H9 (cell line): ENCODE measurements around the gene DUT. TPM values are rescaled to one million over a fixed set of nuclear protein-coding genes. Genes with fewer than 3 reads are reported as not detected.

Experiments
- DNase-seq: peaks from one replicate; pipeline ENCODE4 v3.0.0-alpha.2; 2017
- H2AFZ ChIP-seq: one replicate; pipeline ENCODE4 v1.6.1; 2013; ENCODE audit warnings: mild to moderate bottlenecking, low read length, control low read depth, moderate library complexity
- H2AK5ac ChIP-seq: 2 replicates; pipeline ENCODE4 v1.6.1; 2013; ENCODE audit warnings: low read length, control low read depth, mixed read lengths; ENCODE audit not compliant: insufficient read length
- H2BK120ac ChIP-seq: one replicate; pipeline ENCODE4 v1.6.1; 2013; ENCODE audit warnings: low read depth, mild to moderate bottlenecking, low read length, control low read depth, inconsistent platforms; ENCODE audit not compliant: poor library complexity, severe bottlenecking
- H2BK12ac ChIP-seq: 2 replicates; pipeline ENCODE4 v1.6.1; 2013; ENCODE audit warnings: low read length, control low read depth, mixed read lengths, low read depth; ENCODE audit not compliant: insufficient read length
- H2BK15ac ChIP-seq: 2 replicates; pipeline ENCODE4 v1.6.1; 2013; ENCODE audit warnings: low read depth, low read length, control low read depth
- H2BK20ac ChIP-seq: one replicate; pipeline ENCODE4 v1.6.1; 2013; ENCODE audit warnings: low read depth, mild to moderate bottlenecking, low read length, control low read depth, inconsistent platforms; ENCODE audit not compliant: poor library complexity, severe bottlenecking
- H2BK5ac ChIP-seq: 2 replicates; pipeline ENCODE4 v1.6.1; 2013; ENCODE audit warnings: low read length, control low read depth, mixed read lengths; ENCODE audit not compliant: insufficient read length
- H3K14ac ChIP-seq: 2 replicates; pipeline ENCODE4 v1.6.1; 2013; ENCODE audit warnings: low read length, control low read depth; ENCODE audit not compliant: insufficient read depth
- H3K18ac ChIP-seq: 2 replicates; pipeline ENCODE4 v1.6.1; 2013; ENCODE audit warnings: low read depth, mild to moderate bottlenecking, mixed read lengths, low read length, control low read depth; ENCODE audit not compliant: insufficient read length
- H3K23ac ChIP-seq: 2 replicates; pipeline ENCODE4 v1.6.1; 2013; ENCODE audit warnings: low read length, control low read depth, mixed read lengths, low read depth; ENCODE audit not compliant: insufficient read length
- H3K23me2 ChIP-seq: 2 replicates; pipeline ENCODE4 v1.6.1; 2013; ENCODE audit warnings: low read depth, mild to moderate bottlenecking, mixed read lengths, low read length, control low read depth; ENCODE audit not compliant: insufficient read length, poor library complexity, severe bottlenecking
- H3K27ac ChIP-seq: 2 replicates; pipeline ENCODE4 v1.5.1; 2013; ENCODE audit warnings: low read length, control low read depth, mixed read lengths, low read depth; ENCODE audit not compliant: insufficient read length
- H3K27me3 ChIP-seq: 2 replicates; pipeline ENCODE4 v1.6.1; 2013; ENCODE audit warnings: low read length, control low read depth, inconsistent platforms; ENCODE audit not compliant: insufficient read depth
- H3K4ac ChIP-seq: 2 replicates; pipeline ENCODE4 v1.6.1; 2013; ENCODE audit warnings: low read depth, mild to moderate bottlenecking, control low read depth, inconsistent platforms, low read length, moderate library complexity
- H3K4me1 ChIP-seq: 2 replicates; pipeline ENCODE4 v1.6.1; 2013; ENCODE audit warnings: low read length, control low read depth, inconsistent platforms; ENCODE audit not compliant: insufficient read depth
- H3K4me2 ChIP-seq: 2 replicates; pipeline ENCODE4 v1.6.1; 2013; ENCODE audit warnings: low read length, control low read depth, mixed read lengths; ENCODE audit not compliant: insufficient read length, insufficient read depth
- H3K56ac ChIP-seq: 2 replicates; pipeline ENCODE4 v1.6.1; 2013; ENCODE audit warnings: low read depth, mild to moderate bottlenecking, mixed read lengths, low read length, control low read depth; ENCODE audit not compliant: insufficient read length
- H3K79me1 ChIP-seq: 2 replicates; pipeline ENCODE4 v1.6.1; 2013; ENCODE audit warnings: low read depth, mild to moderate bottlenecking, moderate library complexity, low read length, control low read depth, inconsistent platforms; ENCODE audit not compliant: insufficient read depth, poor library complexity, severe bottlenecking
- H3K79me2 ChIP-seq: 2 replicates; pipeline ENCODE4 v1.6.1; 2013; ENCODE audit warnings: low read length, control low read depth, inconsistent platforms; ENCODE audit not compliant: insufficient read depth
- H3K9ac ChIP-seq: 2 replicates; pipeline ENCODE4 v1.6.1; 2013; ENCODE audit warnings: low read length, control low read depth, mixed read lengths; ENCODE audit not compliant: insufficient read length; ENCODE audit errors: extremely low read depth
- H3K9me3 ChIP-seq: one replicate; pipeline ENCODE4 v1.6.1; 2013; ENCODE audit warnings: low read depth, low read length, inconsistent platforms; ENCODE audit not compliant: control insufficient read depth
- H3T11ph ChIP-seq: one replicate; pipeline ENCODE4 v1.6.1; 2013; ENCODE audit warnings: mild to moderate bottlenecking, low read length, control low read depth, inconsistent platforms
- H4K20me1 ChIP-seq: one replicate; pipeline ENCODE4 v1.6.1; 2013; ENCODE audit not compliant: control insufficient read depth, insufficient read length, insufficient read depth
- H4K5ac ChIP-seq: 2 replicates; pipeline ENCODE4 v1.6.1; 2013; ENCODE audit warnings: low read depth, mild to moderate bottlenecking, mixed read lengths, low read length, control low read depth; ENCODE audit not compliant: insufficient read length
- H4K8ac ChIP-seq: replicated peaks from 2 replicates; pipeline ENCODE4 v1.6.1; 2013; ENCODE audit warnings: low read length, control low read depth, mixed read lengths, low read depth; ENCODE audit not compliant: insufficient read length
- H4K91ac ChIP-seq: 2 replicates; pipeline ENCODE4 v1.6.1; 2013; ENCODE audit warnings: low read depth, mild to moderate bottlenecking, moderate library complexity, mixed read lengths, low read length, control low read depth; ENCODE audit not compliant: insufficient read length
- H3K27ac Mint-ChIP-seq, 3 experiments: 2 replicates in 2 of 3; 3 replicates in 1 of 3; pipeline ENCODE4 v1.8.0; 2020 to 2021; ENCODE audit warnings: mixed read lengths in 3 of 3, mild to moderate bottlenecking in 1 of 3, moderate library complexity in 1 of 3
- H3K27me3 Mint-ChIP-seq: 2 replicates; pipeline ENCODE4 v1.8.0; 2021; ENCODE audit warnings: low read depth, mild to moderate bottlenecking, moderate library complexity, mixed read lengths
- H3K36me3 Mint-ChIP-seq, 3 experiments: 2 replicates in 2 of 3; 3 replicates in 1 of 3; pipeline ENCODE4 v1.8.0; 2020 to 2021; ENCODE audit warnings: low read depth in 3 of 3, mixed read lengths in 3 of 3; ENCODE audit not compliant: insufficient read depth in 1 of 3
- H3K4me1 Mint-ChIP-seq, 2 experiments: 2 replicates each; pipeline ENCODE4 v1.8.0; 2020; ENCODE audit warnings: mixed read lengths in 2 of 2
- H3K4me3 Mint-ChIP-seq, 2 experiments: 2 replicates in 1 of 2; 3 replicates in 1 of 2; pipeline ENCODE4 v1.8.0; 2020 to 2021; ENCODE audit warnings: mild to moderate bottlenecking in 2 of 2, mixed read lengths in 2 of 2, moderate library complexity in 1 of 2
- H3K9me3 Mint-ChIP-seq, 2 experiments: 2 replicates in 1 of 2; 3 replicates in 1 of 2; pipeline ENCODE4 v1.8.0; 2020; ENCODE audit warnings: mild to moderate bottlenecking in 2 of 2, mixed read lengths in 2 of 2, moderate library complexity in 1 of 2
- WGBS: extraction: QIAGEN DNeasy Blood & Tissue Kit; methylation state at CpG from one replicate; pipeline ENCODE4 v1.1.7; 2013; ENCODE audit warnings: missing lambda C conversion rate, low lambda C conversion rate, mixed read lengths; ENCODE audit not compliant: insufficient read length; ENCODE audit errors: extremely low coverage; 5-methylcytosine and 5-hydroxymethylcytosine counted together
- total RNA-seq: library from RNA; stranded (reverse); gene quantifications from 2 replicates; pipeline ENCODE4 v1.2.1, GENCODE V29; 2021
- TF ChIP-seq, protein P1 (sequence below): fragments of 200-600 bp; sonication (generic); conservative IDR thresholded peaks from 3 replicates; pipeline ENCODE4 v1.8.0; 2021; ENCODE audit warnings: antibody characterized with exemption, mild to moderate bottlenecking

Gene DUT
- total RNA-seq, 1 experiment from 2014 or later, result 137 TPM

GRCh38 chr15:48373821-48374451 is 42.7 kb downstream of the DUT start:
- Histone ChIP-seq H3K79me2 (no peaks in the 10 kb centered on the region), H2AK5ac (no peak overlapping the region), H2BK15ac (no peak overlapping the region), H3K14ac (no peak overlapping the region), H3K23me2 (no peaks in the 10 kb centered on the region), H3K27ac (no peak overlapping the region), H2AFZ (no peak overlapping the region), H4K91ac (no peak overlapping the region), H3K27me3 (no peaks in the 10 kb centered on the region; the same call in 1 of the 2 replicates), H3K4me2 (no peak overlapping the region), H3K4me1 (no peaks in the 10 kb centered on the region), H2BK12ac (no peak overlapping the region), H2BK20ac (no peak overlapping the region), H4K20me1 (no peaks in the 10 kb centered on the region), H4K8ac (no peak overlapping the region), H3K23ac (no peak overlapping the region), H3K4ac (no peak overlapping the region), H3K9me3 (no peaks in the 10 kb centered on the region), H2BK5ac (no peak overlapping the region), H2BK120ac (no peak overlapping the region), H3K56ac (no peak overlapping the region), H3K79me1 (no peaks in the 10 kb centered on the region), H3T11ph (no peak overlapping the region), H3K18ac (no peak overlapping the region), H3K9ac (no peak overlapping the region), H4K5ac (no peak overlapping the region)
- TF ChIP-seq, protein P1, sequence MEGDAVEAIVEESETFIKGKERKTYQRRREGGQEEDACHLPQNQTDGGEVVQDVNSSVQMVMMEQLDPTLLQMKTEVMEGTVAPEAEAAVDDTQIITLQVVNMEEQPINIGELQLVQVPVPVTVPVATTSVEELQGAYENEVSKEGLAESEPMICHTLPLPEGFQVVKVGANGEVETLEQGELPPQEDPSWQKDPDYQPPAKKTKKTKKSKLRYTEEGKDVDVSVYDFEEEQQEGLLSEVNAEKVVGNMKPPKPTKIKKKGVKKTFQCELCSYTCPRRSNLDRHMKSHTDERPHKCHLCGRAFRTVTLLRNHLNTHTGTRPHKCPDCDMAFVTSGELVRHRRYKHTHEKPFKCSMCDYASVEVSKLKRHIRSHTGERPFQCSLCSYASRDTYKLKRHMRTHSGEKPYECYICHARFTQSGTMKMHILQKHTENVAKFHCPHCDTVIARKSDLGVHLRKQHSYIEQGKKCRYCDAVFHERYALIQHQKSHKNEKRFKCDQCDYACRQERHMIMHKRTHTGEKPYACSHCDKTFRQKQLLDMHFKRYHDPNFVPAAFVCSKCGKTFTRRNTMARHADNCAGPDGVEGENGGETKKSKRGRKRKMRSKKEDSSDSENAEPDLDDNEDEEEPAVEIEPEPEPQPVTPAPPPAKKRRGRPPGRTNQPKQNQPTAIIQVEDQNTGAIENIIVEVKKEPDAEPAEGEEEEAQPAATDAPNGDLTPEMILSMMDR, result no peak
- H3K27me3 Mint-ChIP-seq, result peaks cover 4% of the 10 kb centered on the region
- H3K9me3 Mint-ChIP-seq, result peaks cover 21 to 27% of the 10 kb centered on the region in 2 experiments; a peak in 4 of 5 replicates
- peaks cover 6 to 9% (median 8%) of the 10 kb centered on the region in 3 experiments; a peak in 5 of 7 replicates for H3K36me3 Mint-ChIP-seq
- DNase-seq, result no peak
- H3K4me3 Mint-ChIP-seq, result no peak overlapping the region
- no peak overlapping the region for H3K27ac Mint-ChIP-seq
- WGBS, result no CpG with 5 or more reads among the region's 10 CpGs
- H3K4me1 Mint-ChIP-seq, result no peaks in the 10 kb centered on the region
